ENCODE data around the gene RNASE12.

DNA sequence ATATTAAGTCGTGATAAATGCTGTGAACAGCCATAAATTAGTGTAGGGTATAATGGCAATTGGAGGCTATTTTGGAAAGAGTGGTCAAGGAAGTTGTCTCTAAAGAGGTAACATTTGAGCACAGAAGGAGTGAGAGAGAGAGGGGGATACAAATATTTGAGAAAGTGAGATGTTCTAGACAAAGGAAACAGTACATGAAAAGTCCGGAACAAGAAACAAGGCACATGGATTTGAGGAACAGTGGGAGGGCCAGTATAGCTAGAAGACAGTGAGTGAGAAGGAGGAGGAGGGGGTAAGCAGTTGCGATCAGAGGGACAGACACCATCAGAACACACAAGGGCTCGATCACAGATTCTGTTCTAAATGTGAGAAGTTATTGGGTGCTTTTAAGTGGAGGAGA lies 20.1 kb upstream of the RNASE12 start:
- TF ChIP-seq EZH2 (IDR thresholded peaks at IDR 0.05; ENCODE audit: low read depth, unreplicated experiment) (no peak), POLR2AphosphoS5 (IDR thresholded peaks at IDR 0.05; ENCODE audit: low read depth) (no peak)
- TF ChIP-seq, protein P1, sequence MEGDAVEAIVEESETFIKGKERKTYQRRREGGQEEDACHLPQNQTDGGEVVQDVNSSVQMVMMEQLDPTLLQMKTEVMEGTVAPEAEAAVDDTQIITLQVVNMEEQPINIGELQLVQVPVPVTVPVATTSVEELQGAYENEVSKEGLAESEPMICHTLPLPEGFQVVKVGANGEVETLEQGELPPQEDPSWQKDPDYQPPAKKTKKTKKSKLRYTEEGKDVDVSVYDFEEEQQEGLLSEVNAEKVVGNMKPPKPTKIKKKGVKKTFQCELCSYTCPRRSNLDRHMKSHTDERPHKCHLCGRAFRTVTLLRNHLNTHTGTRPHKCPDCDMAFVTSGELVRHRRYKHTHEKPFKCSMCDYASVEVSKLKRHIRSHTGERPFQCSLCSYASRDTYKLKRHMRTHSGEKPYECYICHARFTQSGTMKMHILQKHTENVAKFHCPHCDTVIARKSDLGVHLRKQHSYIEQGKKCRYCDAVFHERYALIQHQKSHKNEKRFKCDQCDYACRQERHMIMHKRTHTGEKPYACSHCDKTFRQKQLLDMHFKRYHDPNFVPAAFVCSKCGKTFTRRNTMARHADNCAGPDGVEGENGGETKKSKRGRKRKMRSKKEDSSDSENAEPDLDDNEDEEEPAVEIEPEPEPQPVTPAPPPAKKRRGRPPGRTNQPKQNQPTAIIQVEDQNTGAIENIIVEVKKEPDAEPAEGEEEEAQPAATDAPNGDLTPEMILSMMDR (conservative IDR thresholded peaks at IDR 0.05; ENCODE audit: low read depth in 2 of 2): no peak
- TF ChIP-seq, protein P2, sequence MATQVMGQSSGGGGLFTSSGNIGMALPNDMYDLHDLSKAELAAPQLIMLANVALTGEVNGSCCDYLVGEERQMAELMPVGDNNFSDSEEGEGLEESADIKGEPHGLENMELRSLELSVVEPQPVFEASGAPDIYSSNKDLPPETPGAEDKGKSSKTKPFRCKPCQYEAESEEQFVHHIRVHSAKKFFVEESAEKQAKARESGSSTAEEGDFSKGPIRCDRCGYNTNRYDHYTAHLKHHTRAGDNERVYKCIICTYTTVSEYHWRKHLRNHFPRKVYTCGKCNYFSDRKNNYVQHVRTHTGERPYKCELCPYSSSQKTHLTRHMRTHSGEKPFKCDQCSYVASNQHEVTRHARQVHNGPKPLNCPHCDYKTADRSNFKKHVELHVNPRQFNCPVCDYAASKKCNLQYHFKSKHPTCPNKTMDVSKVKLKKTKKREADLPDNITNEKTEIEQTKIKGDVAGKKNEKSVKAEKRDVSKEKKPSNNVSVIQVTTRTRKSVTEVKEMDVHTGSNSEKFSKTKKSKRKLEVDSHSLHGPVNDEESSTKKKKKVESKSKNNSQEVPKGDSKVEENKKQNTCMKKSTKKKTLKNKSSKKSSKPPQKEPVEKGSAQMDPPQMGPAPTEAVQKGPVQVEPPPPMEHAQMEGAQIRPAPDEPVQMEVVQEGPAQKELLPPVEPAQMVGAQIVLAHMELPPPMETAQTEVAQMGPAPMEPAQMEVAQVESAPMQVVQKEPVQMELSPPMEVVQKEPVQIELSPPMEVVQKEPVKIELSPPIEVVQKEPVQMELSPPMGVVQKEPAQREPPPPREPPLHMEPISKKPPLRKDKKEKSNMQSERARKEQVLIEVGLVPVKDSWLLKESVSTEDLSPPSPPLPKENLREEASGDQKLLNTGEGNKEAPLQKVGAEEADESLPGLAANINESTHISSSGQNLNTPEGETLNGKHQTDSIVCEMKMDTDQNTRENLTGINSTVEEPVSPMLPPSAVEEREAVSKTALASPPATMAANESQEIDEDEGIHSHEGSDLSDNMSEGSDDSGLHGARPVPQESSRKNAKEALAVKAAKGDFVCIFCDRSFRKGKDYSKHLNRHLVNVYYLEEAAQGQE (IDR thresholded peaks at IDR 0.05; ENCODE audit: unreplicated experiment): no peak

Measured in GM23338 (cell line).